Stimulated activated naive CD4-positive, alpha-beta T cell (primary cell): ENCODE results near the gene SH3BGRL.
"Not testable (repeated sequence)": the region's sequence is repeated elsewhere in the genome, so short reads cannot be mapped to it uniquely, and the experiment has no call there.

Experiments used
- DNase-seq, 6 experiments: peaks; one replicate each; lab custom pipeline; 2025; lab: John Stamatoyannopoulos, UW

Gene SH3BGRL

GRCh38 chrX:81259714-81260395 lies 58.0 kb downstream of the SH3BGRL start:
- DNase-seq: no peak

- DNase-seq: no peak
Observed at GRCh38 chrX:81261576-81261975, 59.7 kb downstream of the SH3BGRL start.

DNA sequence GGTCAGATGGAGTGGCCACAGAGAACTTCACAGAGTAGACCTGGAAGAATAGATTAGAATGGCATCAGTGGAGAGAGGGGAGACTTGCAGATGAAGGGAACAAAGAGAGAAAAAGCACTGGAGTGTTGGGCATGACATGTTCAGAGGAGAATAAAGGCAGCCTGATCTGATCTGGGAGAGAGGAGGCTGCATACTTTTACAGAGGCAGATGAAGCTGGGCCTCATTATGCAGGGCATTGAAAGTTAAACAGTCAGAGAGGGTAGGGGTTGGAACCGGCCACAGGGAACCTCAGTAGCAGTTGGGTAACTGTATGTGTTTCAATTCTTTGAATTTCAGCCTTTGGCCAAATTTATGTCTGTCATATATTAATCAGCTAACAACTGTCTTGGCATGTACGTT lies 61.2 kb downstream of the SH3BGRL start:
- DNase-seq: no peak

DNA sequence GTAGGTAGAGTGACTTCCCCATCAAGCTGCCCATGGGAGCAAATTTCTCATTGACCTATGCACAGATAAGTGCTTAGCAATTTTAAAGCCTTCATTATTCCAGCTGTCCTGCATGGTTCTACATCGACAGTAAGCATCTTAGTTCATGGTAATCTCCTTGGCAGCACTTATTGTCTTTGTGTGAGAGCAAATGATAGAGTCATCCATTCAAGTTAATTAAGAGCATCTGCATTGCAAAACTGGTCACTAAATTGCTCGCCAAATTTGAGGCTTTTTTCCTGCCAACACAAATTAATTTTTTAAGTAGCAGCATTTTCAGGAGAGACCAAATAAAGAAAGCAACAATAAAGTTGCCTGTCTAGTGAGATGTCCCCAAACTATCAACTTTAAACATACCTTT lies 76.7 kb downstream of the SH3BGRL start:
- DNase-seq: no peak

DNA sequence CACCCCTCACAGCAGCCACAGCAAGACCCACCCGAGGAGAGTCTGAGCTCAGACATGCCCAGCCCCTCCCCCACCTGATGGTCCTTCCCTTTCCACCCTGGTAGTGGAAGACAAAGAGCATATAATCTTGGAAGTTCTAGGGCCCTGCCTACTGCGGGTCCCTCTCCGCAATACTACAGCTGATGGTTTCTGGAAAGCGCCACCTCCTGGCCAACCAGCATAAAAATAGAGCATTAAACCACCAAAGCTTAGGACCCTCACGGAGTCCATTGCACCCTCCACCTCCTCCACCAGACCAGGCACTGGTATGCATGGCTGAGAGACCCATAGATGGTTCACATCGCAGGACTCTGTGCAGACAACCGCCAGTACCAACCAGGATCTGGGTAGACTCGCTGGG lies 78.2 kb downstream of the SH3BGRL start:
- no peak for DNase-seq

DNA sequence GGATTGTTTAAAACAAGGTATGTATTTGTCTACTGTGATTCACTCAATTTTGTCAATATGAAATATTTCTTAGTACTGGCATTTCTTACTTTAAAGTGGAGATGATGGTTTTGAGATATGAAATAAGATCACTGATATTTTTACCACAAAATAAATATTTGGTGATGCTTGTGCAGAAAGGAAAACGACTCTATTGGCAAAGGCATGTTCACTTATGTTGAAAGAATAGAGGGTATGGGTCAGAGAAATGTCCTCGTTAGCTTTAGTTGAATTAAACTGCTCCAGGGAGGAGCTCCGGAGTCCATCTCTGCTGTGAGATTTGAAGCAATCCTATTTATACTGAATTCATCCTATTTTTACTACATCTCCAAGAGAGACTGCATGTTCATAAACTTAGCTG lies 84.2 kb downstream of the SH3BGRL start:
- DNase-seq: no peak

DNA sequence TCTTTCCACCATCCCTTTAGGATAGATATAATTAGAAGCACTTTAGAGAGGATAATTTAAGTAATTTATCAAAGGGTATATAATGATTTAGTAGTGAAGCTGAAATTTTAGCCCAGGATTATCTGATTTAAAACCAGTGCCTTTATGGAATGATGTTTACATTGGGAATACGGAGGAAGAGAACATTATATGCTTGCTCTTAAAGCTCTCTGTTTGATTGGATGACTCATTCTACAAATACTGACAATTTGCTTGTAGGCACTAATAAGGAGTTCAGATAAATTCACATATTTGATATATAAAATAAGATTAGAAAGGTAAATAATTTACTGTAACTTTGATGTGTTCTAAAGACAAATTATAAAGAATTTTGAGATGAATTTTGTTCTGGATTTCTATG lies 84.7 kb downstream of the SH3BGRL start:
- DNase-seq: no peak

DNA sequence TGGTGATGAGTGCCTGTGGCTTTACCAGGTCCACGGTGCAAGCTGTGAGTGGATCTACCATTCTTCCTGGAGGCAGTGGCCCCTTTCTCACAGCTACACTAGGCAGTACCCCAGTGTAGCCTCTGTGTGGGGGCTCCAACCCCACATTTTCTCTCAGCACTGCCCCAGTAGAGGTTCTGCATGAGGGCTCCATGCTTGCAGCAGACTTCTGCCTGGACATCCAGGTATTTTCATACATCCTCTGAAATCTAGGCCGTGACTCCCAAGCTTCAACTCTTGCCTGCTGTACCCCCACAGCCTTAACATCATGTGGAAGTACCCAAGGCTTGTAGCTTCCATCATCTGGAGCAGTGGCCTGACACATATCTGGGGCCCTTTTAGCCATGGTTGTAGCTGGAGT lies 90.1 kb downstream of the SH3BGRL start:
- no peak for DNase-seq

DNA sequence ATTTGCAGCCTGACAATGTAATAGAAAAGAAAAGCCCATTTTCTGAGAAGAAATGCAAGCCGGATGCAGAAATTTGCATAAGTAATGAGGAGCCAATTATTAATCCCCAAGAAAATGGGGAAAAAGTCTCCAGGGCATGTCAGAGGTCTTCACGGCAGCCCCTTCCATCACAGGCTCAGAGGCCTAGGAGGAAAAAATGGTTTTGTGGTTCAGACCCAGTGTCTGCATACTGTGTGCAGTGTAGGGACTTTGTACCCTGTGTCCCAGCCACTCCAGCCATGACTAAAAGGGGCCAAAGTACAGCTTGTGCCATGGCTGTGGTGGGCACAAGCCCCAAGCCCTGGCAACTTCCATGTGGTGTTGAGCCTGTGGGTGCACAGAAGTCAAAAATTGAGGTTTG lies 92.2 kb downstream of the SH3BGRL start:
- DNase-seq: no peak

DNA sequence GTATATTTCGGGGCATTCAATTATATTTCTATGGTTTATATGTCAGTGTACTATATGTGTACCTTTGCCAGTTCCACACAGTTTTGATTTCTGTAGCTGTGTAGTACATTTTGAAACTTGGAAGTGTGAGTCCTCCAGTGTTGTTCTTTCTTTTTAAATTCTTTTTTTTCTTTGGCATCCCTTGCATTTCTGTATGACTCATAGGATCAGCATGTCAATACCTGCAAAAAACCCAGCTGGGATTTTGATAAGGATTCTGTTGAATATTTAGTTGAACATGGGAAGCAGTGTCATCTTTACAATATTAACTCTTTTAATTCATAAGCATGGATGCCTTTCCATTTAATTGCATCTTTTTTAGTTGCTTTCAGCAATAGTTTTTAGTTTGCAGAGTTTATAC lies 100.0 kb downstream of the SH3BGRL start:
- no peak for DNase-seq

GRCh38 chrX:81304563-81304962 lies 102.7 kb downstream of the SH3BGRL start:
- DNase-seq: no peak

GRCh38 chrX:81305240-81305639 lies 103.3 kb downstream of the SH3BGRL start:
- DNase-seq: no peak

- DNase-seq: no peak
Observed at GRCh38 chrX:81308086-81308829, 106.4 kb downstream of the SH3BGRL start.

DNA sequence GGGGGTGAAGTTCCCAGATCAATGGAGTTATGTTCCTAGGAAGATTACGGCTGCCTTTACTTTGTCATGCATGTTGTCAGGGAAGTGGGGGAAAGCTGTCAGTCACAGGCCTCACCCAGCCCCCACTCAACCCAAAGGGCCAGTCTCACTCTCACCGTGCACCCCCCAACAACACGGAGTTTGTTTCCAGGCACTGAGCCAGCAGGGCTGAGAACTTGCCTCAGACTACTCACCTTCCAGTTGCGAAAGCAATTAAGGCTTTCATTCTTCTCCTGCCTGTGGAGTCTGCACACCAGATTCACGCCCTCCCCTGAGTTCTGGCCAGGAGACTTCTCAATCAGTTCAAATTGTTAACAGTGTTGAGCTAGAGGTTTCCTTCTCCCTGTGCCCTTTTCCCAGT lies 114.3 kb downstream of the SH3BGRL start:
- DNase-seq: no peak

DNA sequence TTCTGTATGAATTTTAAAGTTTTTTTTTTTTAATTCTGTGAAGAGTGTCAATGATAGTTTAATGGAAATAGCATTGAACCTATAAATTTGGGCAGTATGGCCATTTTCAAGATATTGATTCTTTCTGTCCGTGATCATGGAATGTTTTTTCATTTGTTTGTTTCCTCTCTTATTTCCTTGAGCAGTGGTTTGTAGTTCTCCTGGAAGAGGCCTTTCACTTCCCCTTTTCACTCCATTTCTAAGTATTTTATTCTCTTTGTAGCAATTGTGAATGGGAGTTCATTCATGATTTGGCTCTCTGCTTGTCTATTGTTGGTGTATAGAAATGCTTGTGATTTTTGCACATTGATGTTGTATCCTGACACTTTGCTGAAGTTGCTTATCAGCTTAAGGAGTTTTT lies 129.8 kb downstream of the SH3BGRL start:
- not testable (repeated sequence) for DNase-seq

GRCh38 chrX:81336455-81337152 lies 134.7 kb downstream of the SH3BGRL start:
- DNase-seq: no peak

DNA sequence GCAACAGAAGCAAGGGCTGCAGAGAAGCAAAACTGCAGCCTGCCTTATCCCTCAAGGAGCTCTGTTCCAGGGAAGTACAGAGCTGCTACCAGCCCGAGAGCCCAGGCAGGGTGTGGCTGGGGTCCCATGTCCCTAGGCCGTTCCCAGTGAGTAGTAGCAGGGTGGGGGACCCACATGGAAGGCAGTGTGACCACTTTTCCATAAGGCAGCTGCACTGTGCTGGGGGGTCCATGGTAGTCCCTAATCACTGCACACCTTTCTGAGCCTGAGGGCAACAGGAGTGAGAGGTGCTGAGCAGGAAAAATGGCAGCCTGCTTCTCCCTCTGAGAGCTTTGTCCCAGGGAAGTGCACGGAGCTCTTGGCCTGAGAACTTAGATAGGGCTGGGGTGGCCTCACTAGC lies 135.9 kb downstream of the SH3BGRL start:
- no peak for DNase-seq

DNA sequence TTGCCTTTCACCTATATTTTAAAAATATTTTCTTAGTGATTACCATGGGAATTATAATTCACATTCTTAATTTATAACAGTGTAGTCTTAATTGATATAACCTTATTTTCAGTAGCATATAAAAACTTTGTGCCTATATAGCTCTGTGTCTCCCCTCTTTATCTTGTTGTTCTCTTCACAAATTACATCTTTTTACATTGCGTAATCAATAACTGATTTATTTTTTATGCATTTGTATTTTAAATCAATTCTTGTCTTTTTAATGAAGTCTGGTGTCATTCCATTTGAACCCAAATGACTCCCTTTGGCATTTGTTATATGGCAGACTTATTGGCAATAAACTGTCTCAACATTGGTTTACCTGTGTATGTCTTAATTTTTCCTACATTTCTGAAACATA lies 137.0 kb downstream of the SH3BGRL start:
- no peak for DNase-seq

DNA sequence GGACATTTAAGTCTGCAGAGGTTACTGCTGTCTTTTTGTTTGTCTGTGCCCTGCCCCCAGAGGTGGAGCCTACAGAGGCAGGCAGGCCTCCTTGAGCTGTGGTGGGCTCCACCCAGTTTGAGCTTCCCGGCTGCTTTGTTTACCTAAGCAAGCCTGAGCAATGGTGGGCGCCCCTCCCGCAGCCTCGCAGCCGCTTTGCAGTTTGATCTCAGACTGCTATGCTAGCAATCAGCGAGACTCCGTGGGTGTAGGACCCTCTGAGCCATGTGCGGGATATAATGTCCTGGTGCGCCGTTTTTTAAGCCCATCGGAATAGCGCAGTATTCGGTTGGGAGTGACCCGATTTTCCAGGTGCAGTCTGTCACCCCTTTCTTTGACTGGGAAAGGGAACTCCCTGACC lies 143.4 kb downstream of the SH3BGRL start:
- not testable (repeated sequence) for DNase-seq
